ENCODE results near the gene RYR3.
A peak's percentile ranks its signal among the peaks of the same experiment; 100 is the strongest.

RYR3 gene

GRCh38 chr15:33662014-33662413 is 351.2 kb downstream of the RYR3 start:
- no peak for DNase-seq

- DNase-seq, result no peak
Observed at GRCh38 chr15:33664947-33665346, 354.2 kb downstream of the RYR3 start.

- no peak for DNase-seq
Observed at GRCh38 chr15:33670567-33670966, 359.8 kb downstream of the RYR3 start.

DNA sequence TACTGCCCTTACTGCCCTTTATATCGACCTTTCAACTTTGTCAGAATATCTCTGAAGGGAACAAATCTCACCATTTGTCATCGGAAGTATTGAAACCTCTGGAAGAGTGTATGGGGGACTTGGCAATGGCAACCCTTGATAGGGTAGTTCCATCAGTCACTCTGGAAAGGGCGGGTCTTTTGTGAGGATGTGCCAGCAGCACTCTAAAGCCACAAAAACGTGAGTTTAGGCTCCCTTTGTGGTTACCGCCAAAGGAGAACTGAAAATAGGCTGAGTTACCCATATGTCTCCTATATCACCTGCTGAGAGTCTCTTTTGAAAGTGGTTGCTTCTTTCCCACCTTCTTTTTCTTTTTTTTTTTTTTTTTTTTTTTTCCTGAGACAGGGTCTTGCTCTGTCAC is 360.7 kb downstream of the RYR3 start:
- no peak for DNase-seq

- DNase-seq, result no peak
Observed at GRCh38 chr15:33675246-33675645, 364.5 kb downstream of the RYR3 start.

GRCh38 chr15:33677238-33677830 is 366.6 kb downstream of the RYR3 start:
- no peak for DNase-seq

DNA sequence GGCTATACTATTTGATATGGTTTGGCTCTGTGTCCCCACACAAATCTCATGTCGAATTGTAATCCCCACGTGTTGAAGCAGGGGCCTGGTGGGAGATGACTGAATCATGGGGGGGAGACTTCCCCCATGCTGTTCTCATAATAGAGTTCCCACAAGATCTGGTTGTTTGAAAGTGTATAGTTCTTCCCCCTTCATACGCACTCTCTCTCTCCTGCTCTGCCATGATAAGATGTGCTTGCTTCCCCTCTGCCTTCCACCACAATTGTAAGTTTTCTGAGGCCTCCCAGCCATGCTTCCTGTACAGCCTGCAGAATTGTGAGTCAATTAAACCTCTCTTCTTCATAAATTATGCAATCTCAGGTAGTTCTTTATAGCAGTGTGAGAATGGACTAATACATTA is 367.4 kb downstream of the RYR3 start:
- DNase-seq, result no peak

DNA sequence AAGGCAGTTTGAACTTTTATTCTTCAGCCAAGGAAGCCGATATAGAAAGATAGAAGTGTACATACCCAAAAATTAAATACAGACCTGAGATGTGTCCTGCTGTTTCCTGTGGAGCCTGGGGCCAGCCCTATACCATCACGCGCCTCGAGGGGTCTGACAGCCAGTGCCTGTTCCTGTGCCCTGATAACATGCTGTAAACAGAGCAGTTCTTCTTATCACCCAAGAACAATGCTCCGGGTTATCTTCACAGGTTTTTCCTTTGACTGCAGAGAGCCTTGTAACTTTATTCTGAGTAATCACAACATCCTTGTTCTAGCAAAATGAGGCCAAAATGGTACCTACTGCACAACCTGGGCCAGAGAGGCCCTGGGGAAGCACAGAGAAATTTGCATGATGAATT is 367.8 kb downstream of the RYR3 start:
- no peak for DNase-seq

- no peak for DNase-seq
Observed at GRCh38 chr15:33679061-33679460, 368.3 kb downstream of the RYR3 start.

- DNase-seq, result no peak
Observed at GRCh38 chr15:33680336-33680735, 369.6 kb downstream of the RYR3 start.

DNA sequence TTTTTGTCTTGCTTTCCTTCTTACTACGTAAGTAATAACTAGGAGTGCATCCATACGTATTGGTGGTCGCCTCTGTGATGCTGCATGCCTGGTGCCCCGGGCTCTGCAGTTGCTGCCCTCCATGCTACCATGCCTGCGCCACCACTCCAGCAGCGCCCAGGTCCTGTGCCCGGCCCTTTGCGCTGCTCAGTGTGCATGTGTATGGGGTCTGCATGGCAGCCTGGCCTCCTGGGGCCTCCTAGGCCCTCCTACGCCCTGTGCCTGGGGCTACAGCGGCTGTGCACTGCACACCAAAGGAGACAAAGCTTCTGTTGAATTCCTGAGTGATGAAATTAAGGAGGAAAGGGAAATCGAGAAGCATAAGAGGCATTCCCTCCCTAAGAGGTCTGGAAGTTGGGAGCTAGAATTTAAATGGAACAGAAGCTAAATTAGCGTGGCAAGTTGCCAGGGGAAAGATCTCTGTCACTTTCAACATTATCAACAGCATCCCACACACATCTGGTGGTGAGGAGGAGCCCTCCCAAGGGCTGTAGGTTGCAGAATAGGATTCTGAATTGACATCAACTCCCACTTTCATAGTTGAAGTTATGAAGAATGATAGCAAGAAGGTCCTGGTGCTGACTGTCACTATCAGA is 382.5 kb downstream of the RYR3 start:
- no peak for DNase-seq

GRCh38 chr15:33698126-33698525 is 387.4 kb downstream of the RYR3 start:
- DNase-seq, result no peak

DNA sequence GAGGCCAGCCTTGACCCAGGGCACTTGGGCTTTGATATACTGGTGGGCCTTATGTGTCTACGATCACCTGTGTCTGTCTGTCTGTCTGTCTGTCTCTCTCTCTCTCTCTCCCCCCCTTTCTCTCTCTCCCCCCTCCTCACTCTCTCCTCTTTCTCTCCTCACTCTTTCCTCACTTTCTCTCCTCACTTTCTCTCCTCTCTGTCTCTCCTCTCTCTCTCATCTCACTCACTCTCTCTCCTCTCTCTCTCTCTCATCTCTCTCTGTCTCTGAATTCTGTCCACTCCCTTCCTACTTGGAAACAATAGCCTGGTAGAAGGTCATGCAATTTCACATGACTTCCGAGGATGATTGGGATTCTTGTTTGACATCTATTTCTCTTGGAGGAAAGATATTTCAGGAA is 388.4 kb downstream of the RYR3 start:
- no peak for DNase-seq

- DNase-seq, result no peak
Observed at GRCh38 chr15:33699691-33700447, 389.1 kb downstream of the RYR3 start.

DNA sequence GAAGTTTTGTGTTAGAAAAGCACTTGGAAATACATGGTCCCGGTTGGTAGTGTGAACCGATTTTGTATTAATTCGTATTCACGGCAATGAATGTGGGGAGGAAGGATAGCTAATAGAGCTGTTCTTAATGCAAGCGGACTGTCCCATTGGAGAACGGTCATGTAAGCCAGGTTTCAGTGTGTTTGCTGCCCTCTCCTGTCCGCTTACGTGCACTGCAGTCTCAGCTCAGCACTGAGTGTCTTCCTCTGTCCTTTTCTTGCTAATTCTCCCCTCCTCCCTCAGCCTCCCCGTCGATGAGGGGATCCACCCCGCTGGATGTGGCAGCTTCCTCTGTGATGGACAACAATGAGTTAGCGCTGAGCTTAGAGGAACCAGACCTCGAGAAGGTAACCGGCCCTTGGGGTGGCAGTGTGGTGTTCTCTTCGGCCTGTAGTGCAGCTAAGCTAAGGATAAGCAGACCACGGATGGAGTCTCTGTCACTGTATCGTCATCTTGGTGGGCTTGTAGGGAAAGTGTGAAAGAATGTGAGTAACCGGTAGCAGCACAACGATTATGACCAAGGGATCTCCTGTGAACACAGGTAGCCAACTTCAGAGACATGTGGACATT is 390.0 kb downstream of the RYR3 start:
- DNase-seq, result peak; percentile 29

- DNase-seq, result no peak
Observed at GRCh38 chr15:33701304-33701696, 390.5 kb downstream of the RYR3 start.

GRCh38 chr15:33706173-33706572 is 395.4 kb downstream of the RYR3 start:
- no peak for DNase-seq

DNA sequence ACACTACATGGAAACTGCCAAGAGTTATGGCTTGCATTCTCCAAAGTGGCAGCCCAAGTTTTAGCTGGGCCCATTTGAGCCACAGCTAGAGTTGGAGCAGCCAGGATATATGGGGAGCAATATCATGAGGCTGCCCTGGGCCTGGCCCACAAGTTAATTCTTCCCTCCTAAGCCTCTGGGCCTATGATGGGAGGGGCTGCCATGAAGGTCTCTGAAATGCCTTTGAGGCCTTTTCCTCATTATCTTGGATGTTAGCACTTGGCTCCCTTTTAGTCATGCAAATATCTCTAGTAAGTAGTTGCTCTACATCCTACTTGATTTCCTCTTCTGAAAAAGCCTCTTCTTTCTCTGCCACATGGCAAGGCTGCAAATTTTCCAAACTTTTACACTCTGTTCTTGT is 400.0 kb downstream of the RYR3 start:
- no peak for DNase-seq

- DNase-seq, result no peak
Observed at GRCh38 chr15:33716025-33716424, 405.3 kb downstream of the RYR3 start.

DNA sequence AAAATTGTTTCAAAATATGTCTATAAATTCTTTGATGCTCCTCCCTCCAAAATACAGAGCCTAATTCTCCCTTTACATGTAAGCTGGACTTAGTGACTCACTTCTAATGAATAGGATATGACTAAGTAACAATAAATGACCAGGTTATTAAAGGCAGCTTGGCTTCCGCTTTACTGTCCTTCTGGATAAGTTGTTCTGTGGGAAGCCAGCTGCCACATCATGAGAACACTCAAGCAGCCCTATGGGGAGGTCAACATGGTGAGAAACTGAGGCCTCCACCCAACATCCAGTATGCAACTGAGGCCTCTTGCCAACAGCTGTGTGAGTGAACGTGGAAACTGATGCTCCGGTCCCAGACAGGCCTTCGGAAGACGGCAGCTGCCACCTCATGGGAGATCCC is 410.2 kb downstream of the RYR3 start:
- no peak for DNase-seq

DNA sequence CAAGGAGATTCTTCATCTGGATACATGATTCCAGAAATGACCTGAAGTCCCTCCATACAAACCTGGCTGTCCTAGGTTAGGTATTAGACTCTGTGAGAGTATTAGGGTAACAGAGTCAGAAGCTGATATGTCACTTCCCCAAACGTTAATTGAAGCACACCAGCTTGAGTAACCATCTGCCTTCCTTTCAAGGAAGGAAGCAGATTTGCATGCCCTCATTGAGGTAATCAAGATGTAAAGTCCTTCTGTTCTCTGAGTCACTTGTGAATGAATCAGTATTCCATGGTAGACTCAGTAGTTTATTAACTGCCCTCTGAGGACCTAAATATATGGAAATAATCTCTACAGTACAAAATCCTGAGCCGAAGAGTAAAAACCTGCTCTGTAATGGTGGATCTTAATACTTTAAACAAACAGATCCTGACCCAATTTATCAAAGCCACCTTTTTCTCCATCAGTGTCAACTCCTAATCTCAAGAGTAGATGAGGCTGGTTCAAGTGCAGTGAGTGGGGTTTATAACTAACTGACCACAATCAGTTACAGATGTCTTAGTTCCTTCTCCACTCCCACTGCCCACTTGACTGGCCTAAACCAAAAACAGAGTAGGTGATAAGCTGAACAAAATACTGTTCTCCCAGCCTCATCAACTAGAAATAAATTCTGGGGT is 411.4 kb downstream of the RYR3 start:
- DNase-seq, result no peak

DNA sequence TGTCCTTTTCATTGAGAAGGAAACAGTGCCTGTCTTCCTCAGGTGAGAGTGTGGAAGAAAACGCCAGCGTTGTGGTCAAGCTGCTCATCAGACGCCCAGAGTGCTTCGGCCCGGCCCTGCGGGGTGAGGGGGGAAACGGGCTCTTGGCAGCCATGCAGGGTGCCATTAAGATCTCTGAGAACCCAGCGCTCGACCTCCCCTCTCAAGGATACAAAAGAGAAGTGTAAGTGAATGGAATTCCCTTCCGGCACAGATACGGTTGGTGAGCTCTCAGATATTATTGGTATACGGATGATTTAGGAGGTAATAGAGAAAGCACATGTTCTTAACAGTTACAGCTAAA is 411.9 kb downstream of the RYR3 start:
- DNase-seq, result no peak

DNA sequence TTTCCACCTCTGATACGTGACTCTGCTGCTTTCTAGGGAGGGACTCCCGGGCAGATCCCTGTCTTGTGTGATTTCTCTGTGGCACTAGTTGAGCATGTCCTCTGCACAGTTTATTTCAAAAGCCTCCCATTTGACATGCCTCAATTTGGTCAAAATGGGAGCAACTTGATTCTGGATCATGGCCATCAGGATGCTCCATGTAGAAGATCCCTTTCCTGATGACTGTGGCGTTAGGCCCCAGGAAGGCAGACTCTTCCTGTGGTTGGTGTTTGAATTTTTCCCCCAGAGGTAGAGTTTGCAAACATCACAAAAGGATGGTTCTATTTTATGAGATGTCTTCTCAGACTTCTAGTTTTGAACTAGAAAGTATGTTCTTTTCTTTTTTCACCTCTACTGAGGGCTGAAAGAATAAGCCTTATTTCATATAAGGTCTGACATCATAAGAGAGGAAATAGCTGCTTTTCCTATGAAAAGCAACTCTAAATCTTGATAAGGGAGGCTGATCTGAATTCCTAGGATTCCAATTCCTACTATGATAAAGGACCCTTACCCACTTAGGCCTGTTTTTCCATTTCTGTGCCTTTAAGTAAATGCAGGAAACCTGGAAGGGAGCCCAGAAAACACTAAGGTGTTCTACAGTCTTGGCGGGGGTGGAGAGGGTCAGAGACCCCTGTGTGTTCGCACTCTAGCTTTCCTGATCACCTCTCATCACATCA is 413.7 kb downstream of the RYR3 start:
- no peak for DNase-seq

Measured in T-helper 9 cell (primary cell).